Measurements from ENCODE around the gene CNGA4. TPM values are rescaled to one million over a fixed set of nuclear protein-coding genes. Genes with fewer than 3 reads are reported as not detected.

CNGA4 gene
- total and polyA plus RNA-seq, 2 donors (not counting 1 experiment from before 2014, with no cell fraction given): 0.79 to 1.9 TPM

DNA sequence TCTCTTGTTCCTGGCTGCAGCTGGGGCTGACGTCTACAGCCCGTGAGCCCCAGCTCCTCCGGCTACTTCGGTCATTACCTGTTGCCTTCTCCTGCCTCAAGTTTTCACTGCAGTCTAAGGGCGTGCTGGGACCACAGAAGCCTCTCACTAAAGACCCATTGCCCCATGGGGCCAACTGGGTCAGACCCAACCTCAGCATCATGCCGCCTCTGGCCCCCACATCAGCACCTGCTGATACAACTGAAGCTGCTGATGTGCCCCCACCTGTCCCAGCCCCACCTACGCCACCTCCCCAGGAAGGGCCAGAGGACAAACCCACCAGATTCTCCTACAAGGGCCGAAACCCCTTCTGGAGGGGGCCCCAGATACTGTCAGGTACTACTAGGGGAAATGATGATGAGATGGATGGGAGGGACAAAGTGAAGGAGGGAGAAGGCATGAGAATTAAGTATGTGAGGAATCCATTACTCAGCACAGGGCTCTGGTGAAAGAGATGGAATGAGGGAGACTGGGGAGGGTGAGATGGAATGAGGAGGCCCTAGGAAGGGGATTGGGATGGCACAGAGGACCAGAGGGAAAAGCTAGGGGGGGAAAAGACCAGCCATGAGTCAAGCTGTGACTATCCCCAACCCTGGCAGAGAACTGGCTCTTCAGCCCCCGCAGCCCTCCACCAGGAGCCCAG lies 28.5 kb upstream of the CNGA4 start:
- no peaks in the 10 kb centered on the region for H3K4me1 ChIP-seq (ENCODE audit: control insufficient read depth in 2 of 2, insufficient read depth in 2 of 2, low read length in 2 of 2)
- intact Hi-C loops (cut with micrococcal nuclease): no loop called here
- H2AFZ ChIP-seq (ENCODE audit: insufficient read depth, low read depth, low read length, poor library complexity, severe bottlenecking): no peak overlapping the region
- DNase-seq (no peak), ATAC-seq (ENCODE audit: low read depth) (no peak)
- CTCF ChIA-PET: no interaction called here
- POLR2A ChIA-PET: no interaction called here
- H3K4me3 ChIP-seq (ENCODE audit: control extremely low read depth in 1 of 5, extremely low read depth in 1 of 5, insufficient read depth in 1 of 5, low read depth in 2 of 5, low read length in 4 of 5): no peak overlapping the region
- H3K36me3 ChIP-seq (replicated peaks in 1 of 2; ENCODE audit: control extremely low read depth in 1 of 2, control insufficient read depth in 1 of 2, extremely low read depth in 1 of 2, insufficient read depth in 2 of 2, low read length in 1 of 2): peaks cover 0 to 36% of the 10 kb centered on the region in 2 experiments
- H4K20me1 ChIP-seq (ENCODE audit: control insufficient read depth, insufficient read depth, low read length, poor library complexity, severe bottlenecking): no peaks in the 10 kb centered on the region
- H3K27ac ChIP-seq (ENCODE audit: low read length in 2 of 2): no peak overlapping the region
- no peaks in the 10 kb centered on the region for H3K27me3 ChIP-seq (replicated peaks in 1 of 4; ENCODE audit: control extremely low read depth in 1 of 4, control insufficient read depth in 3 of 4, insufficient read depth in 4 of 4, low read length in 3 of 4)
- Mint-ChIP-seq H3K4me3 (no peak overlapping the region), H3K27ac (no peak overlapping the region), H3K4me1 (no peaks in the 10 kb centered on the region), H3K9me3 (ENCODE audit: insufficient read depth) (no peaks in the 10 kb centered on the region), H3K27me3 (no peaks in the 10 kb centered on the region)
- 98% methylated on average over 8 of the region's 9 CpGs for WGBS (ENCODE audit: insufficient coverage)
- no peaks in the 10 kb centered on the region for H3K9me3 ChIP-seq (ENCODE audit: control extremely low read depth in 1 of 3, control insufficient read depth in 2 of 3, insufficient read depth in 1 of 3, low read length in 2 of 3)
- no peaks in the 10 kb centered on the region for H3K79me2 ChIP-seq (ENCODE audit: control insufficient read depth, insufficient read depth, low read length)
- no peak overlapping the region for H3K4me2 ChIP-seq (replicated peaks; ENCODE audit: low read depth, low read length, poor library complexity, severe bottlenecking)
- no peak for TF ChIP-seq EZH2 (IDR thresholded peaks at IDR 0.05; ENCODE audit: borderline replicate concordance, insufficient read depth, low read depth, low read length, poor library complexity, severe bottlenecking)
- TF ChIP-seq, protein P1, sequence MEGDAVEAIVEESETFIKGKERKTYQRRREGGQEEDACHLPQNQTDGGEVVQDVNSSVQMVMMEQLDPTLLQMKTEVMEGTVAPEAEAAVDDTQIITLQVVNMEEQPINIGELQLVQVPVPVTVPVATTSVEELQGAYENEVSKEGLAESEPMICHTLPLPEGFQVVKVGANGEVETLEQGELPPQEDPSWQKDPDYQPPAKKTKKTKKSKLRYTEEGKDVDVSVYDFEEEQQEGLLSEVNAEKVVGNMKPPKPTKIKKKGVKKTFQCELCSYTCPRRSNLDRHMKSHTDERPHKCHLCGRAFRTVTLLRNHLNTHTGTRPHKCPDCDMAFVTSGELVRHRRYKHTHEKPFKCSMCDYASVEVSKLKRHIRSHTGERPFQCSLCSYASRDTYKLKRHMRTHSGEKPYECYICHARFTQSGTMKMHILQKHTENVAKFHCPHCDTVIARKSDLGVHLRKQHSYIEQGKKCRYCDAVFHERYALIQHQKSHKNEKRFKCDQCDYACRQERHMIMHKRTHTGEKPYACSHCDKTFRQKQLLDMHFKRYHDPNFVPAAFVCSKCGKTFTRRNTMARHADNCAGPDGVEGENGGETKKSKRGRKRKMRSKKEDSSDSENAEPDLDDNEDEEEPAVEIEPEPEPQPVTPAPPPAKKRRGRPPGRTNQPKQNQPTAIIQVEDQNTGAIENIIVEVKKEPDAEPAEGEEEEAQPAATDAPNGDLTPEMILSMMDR (IDR thresholded peaks at IDR 0.05): no peak
- H3K9ac ChIP-seq (ENCODE audit: low read length): no peak overlapping the region

DNA sequence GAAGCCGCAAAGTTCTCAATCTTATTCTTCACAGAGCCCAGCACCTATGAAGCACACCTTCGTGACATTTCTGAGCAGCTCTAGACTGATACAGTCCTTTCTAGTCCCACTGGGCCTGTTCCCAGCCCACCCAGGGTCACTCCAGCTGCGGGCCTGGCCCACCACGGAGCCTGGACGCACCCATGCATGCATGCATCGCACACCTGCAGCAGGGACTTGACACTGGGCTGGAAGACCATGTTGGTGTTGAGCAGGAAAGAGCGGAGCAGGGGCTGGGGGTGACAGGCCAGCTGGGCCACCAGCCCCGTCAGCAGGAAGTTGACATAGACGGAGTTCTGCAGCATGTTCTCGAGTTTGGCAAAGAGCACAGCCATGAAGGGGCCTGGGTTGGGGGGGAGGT lies 24.4 kb upstream of the CNGA4 start:
- no peak overlapping the region for H3K9ac ChIP-seq (ENCODE audit: low read length)
- no peak for DNase-seq
- H4K20me1 ChIP-seq (ENCODE audit: control insufficient read depth, insufficient read depth, low read length, poor library complexity, severe bottlenecking): no peaks in the 10 kb centered on the region
- H2AFZ ChIP-seq (ENCODE audit: insufficient read depth, low read depth, low read length, poor library complexity, severe bottlenecking): no peak overlapping the region
- intact Hi-C loops (cut with micrococcal nuclease): no loop called here
- CTCF ChIA-PET: interaction anchor here (0.6 kb wide), 1 partner anchor 1754 kb away, joined by 3 read pairs; no protein-coding TSS in a partner anchor
- Mint-ChIP-seq H3K9me3 (ENCODE audit: insufficient read depth) (no peaks in the 10 kb centered on the region), H3K4me3 (no peak overlapping the region), H3K4me1 (no peaks in the 10 kb centered on the region), H3K27ac (no peak overlapping the region), H3K27me3 (no peaks in the 10 kb centered on the region)
- no peak for TF ChIP-seq EZH2 (IDR thresholded peaks at IDR 0.05; ENCODE audit: borderline replicate concordance, insufficient read depth, low read depth, low read length, poor library complexity, severe bottlenecking)
- TF ChIP-seq, protein P1 (IDR thresholded peaks at IDR 0.05): no peak
- 98% methylated on average over 9 of the region's 10 CpGs for WGBS (ENCODE audit: insufficient coverage)
- POLR2A ChIA-PET: no interaction called here
- no peaks in the 10 kb centered on the region for H3K27me3 ChIP-seq (replicated peaks in 1 of 4; ENCODE audit: control extremely low read depth in 1 of 4, control insufficient read depth in 3 of 4, insufficient read depth in 4 of 4, low read length in 3 of 4)
- no peak overlapping the region for H3K27ac ChIP-seq (ENCODE audit: low read length in 2 of 2)
- H3K9me3 ChIP-seq (ENCODE audit: control extremely low read depth in 1 of 3, control insufficient read depth in 2 of 3, insufficient read depth in 1 of 3, low read length in 2 of 3): no peaks in the 10 kb centered on the region
- H3K79me2 ChIP-seq (ENCODE audit: control insufficient read depth, insufficient read depth, low read length): no peaks in the 10 kb centered on the region
- H3K4me1 ChIP-seq (ENCODE audit: control insufficient read depth in 2 of 2, insufficient read depth in 2 of 2, low read length in 2 of 2): no peaks in the 10 kb centered on the region
- H3K4me2 ChIP-seq (replicated peaks; ENCODE audit: low read depth, low read length, poor library complexity, severe bottlenecking): no peak overlapping the region
- no peak for ATAC-seq (ENCODE audit: low read depth)
- H3K4me3 ChIP-seq (ENCODE audit: control extremely low read depth in 1 of 5, extremely low read depth in 1 of 5, insufficient read depth in 1 of 5, low read depth in 2 of 5, low read length in 4 of 5): no peak overlapping the region
- H3K36me3 ChIP-seq (replicated peaks in 1 of 2; ENCODE audit: control extremely low read depth in 1 of 2, control insufficient read depth in 1 of 2, extremely low read depth in 1 of 2, insufficient read depth in 2 of 2, low read length in 1 of 2): peaks cover 0 to 68% of the 10 kb centered on the region in 2 experiments

Data from B cell (primary cell).